Mesenchymal stem cell (in vitro differentiated cells and primary cell): Measurements from ENCODE around the gene ITSN1.
"Not testable (repeated sequence)": the region's sequence is repeated elsewhere in the genome, so short reads cannot be mapped to it uniquely, and the experiment has no call there.

Experiments
- DNase-seq: peaks from one replicate; pipeline ENCODE4 v3.0.0-alpha.2; 2013
- H2AFZ ChIP-seq: one replicate; pipeline ENCODE4 v1.6.1; 2013; ENCODE audit warnings: low read depth, mild to moderate bottlenecking, control low read depth, inconsistent platforms, low read length, moderate library complexity
- H2AK5ac ChIP-seq: 2 replicates; pipeline ENCODE4 v1.6.1; 2013; ENCODE audit warnings: low read length, moderate library complexity, mild to moderate bottlenecking, inconsistent platforms; ENCODE audit not compliant: severe bottlenecking
- H2BK120ac ChIP-seq: one replicate; pipeline ENCODE4 v1.6.1; 2013; ENCODE audit warnings: low read depth, mild to moderate bottlenecking, inconsistent platforms, low read length, moderate library complexity
- H2BK12ac ChIP-seq, 2 experiments: one replicate each; pipeline ENCODE4 v1.6.1; 2013; ENCODE audit warnings: inconsistent platforms in 2 of 2, low read length in 2 of 2, mild to moderate bottlenecking in 2 of 2, moderate library complexity in 2 of 2, control low read depth in 1 of 2
- H2BK15ac ChIP-seq: one replicate; pipeline ENCODE4 v1.6.1; 2013; ENCODE audit warnings: mild to moderate bottlenecking, low read depth, inconsistent platforms; ENCODE audit not compliant: poor library complexity, severe bottlenecking
- H2BK5ac ChIP-seq: 2 replicates; pipeline ENCODE4 v1.6.1; 2013; ENCODE audit warnings: low read depth, mild to moderate bottlenecking, low read length, control low read depth, inconsistent platforms; ENCODE audit not compliant: poor library complexity, severe bottlenecking
- H3K14ac ChIP-seq, 2 experiments: one replicate each; pipeline ENCODE4 v1.6.1; 2013; ENCODE audit warnings: inconsistent platforms in 2 of 2, low read length in 2 of 2, control low read depth in 1 of 2, mild to moderate bottlenecking in 1 of 2, moderate library complexity in 1 of 2
- H3K18ac ChIP-seq, 2 experiments: one replicate each; pipeline ENCODE4 v1.6.1; 2013; ENCODE audit warnings: inconsistent platforms in 2 of 2, low read length in 2 of 2, control low read depth in 1 of 2, low read depth in 1 of 2, mild to moderate bottlenecking in 1 of 2
- H3K23ac ChIP-seq, 2 experiments: one replicate each; pipeline ENCODE4 v1.6.1; 2013; ENCODE audit warnings: inconsistent platforms in 2 of 2, low read length in 2 of 2, mild to moderate bottlenecking in 2 of 2, moderate library complexity in 2 of 2, control low read depth in 1 of 2
- H3K27ac ChIP-seq: 2 replicates; pipeline ENCODE4 v1.5.1; 2013; ENCODE audit warnings: mild to moderate bottlenecking, moderate library complexity, low read length, control low read depth, inconsistent platforms; ENCODE audit not compliant: poor library complexity, severe bottlenecking
- H3K27me3 ChIP-seq, 2 experiments: 2 replicates each; pipeline versions ENCODE4 v1.6.1 to v1.7.0; 2013; ENCODE audit warnings: low read length in 2 of 2, mild to moderate bottlenecking in 2 of 2, moderate library complexity in 2 of 2, control low read depth in 1 of 2, inconsistent platforms in 1 of 2; ENCODE audit not compliant: control insufficient read depth in 1 of 2, insufficient read depth in 1 of 2
- H3K36me3 ChIP-seq, 2 experiments: 2 replicates each; pipeline versions ENCODE4 v1.6.1 to v1.7.0; 2013; ENCODE audit warnings: low read length in 2 of 2, control low read depth in 1 of 2, inconsistent platforms in 1 of 2, low read depth in 1 of 2, mild to moderate bottlenecking in 1 of 2; ENCODE audit not compliant: insufficient read depth in 2 of 2, control insufficient read depth in 1 of 2
- H3K4ac ChIP-seq, 2 experiments: one replicate each; pipeline ENCODE4 v1.6.1; 2013; ENCODE audit warnings: inconsistent platforms in 2 of 2, low read length in 2 of 2, mild to moderate bottlenecking in 2 of 2, moderate library complexity in 2 of 2, control low read depth in 1 of 2, low read depth in 1 of 2
- H3K4me1 ChIP-seq: 2 replicates; pipeline ENCODE4 v1.6.1; 2013; ENCODE audit warnings: low read depth, low read length, control low read depth; ENCODE audit not compliant: control insufficient read depth, insufficient read depth
- H3K4me2 ChIP-seq: 2 replicates; pipeline ENCODE4 v1.6.1; 2013; ENCODE audit warnings: low read length, mild to moderate bottlenecking, inconsistent platforms; ENCODE audit not compliant: poor library complexity, severe bottlenecking
- H3K4me3 ChIP-seq, 2 experiments: 2 replicates each; pipeline versions ENCODE4 v1.5.1 to v1.7.0; 2013; ENCODE audit warnings: low read length in 2 of 2, mild to moderate bottlenecking in 2 of 2, control low read depth in 1 of 2, low read depth in 1 of 2; ENCODE audit not compliant: insufficient read depth in 1 of 2
- H3K79me1 ChIP-seq: replicated peaks from 2 replicates; pipeline ENCODE4 v1.6.1; 2013; ENCODE audit warnings: mild to moderate bottlenecking, control low read depth, low read length, inconsistent platforms; ENCODE audit not compliant: poor library complexity, severe bottlenecking
- H3K9ac ChIP-seq: 2 replicates; pipeline ENCODE4 v1.7.0; 2013; ENCODE audit warnings: mild to moderate bottlenecking, low read length, moderate library complexity
- H3K9me3 ChIP-seq: 2 replicates; pipeline ENCODE4 v1.7.0; 2013; ENCODE audit warnings: mild to moderate bottlenecking, low read length; ENCODE audit not compliant: control insufficient read depth
- H4K8ac ChIP-seq: one replicate; pipeline ENCODE4 v1.6.1; 2013; ENCODE audit warnings: inconsistent platforms, mild to moderate bottlenecking, low read length, moderate library complexity
- H4K91ac ChIP-seq: one replicate; pipeline ENCODE4 v1.6.1; 2013; ENCODE audit warnings: mild to moderate bottlenecking, low read length, inconsistent platforms
- WGBS: methylation state at CpG from one replicate; pipeline ENCODE4 v1.1.7; 2013; ENCODE audit warnings: mixed read lengths; 5-methylcytosine and 5-hydroxymethylcytosine counted together

The ITSN1 gene

GRCh38 chr21:33924079-33924765 is 281.9 kb downstream of the ITSN1 start:
- no peak overlapping the region for H4K91ac ChIP-seq
- H3K27ac ChIP-seq = peak overlapping the region; percentile 76
- no peaks in the 10 kb centered on the region for H3K79me1 ChIP-seq
- no peak overlapping the region for H3K4ac ChIP-seq
- H2BK120ac ChIP-seq = no peak overlapping the region
- H3K14ac ChIP-seq = no peak overlapping the region
- no peaks in the 10 kb centered on the region for H3K9me3 ChIP-seq
- H4K8ac ChIP-seq = peak overlapping the region; percentile 38
- H2BK15ac ChIP-seq = peak overlapping the region; percentile 40
- peak overlapping the region; percentile 56 for H3K9ac ChIP-seq
- H3K36me3 ChIP-seq = no peaks in the 10 kb centered on the region
- H3K4me3 ChIP-seq = no peak overlapping the region
- DNase-seq = peak; percentile 77
- H2AFZ ChIP-seq = no peak overlapping the region
- no peak overlapping the region for H3K18ac ChIP-seq
- 32% methylated on average over 13 of the region's 13 CpGs for WGBS
- H3K4me1 ChIP-seq = peaks cover 8% of the 10 kb centered on the region
- H3K23ac ChIP-seq = no peak overlapping the region
- no peak overlapping the region for H2BK5ac ChIP-seq
- peak overlapping the region; percentile 3 for H3K4me2 ChIP-seq
- H2BK12ac ChIP-seq = peak overlapping the region in 1 of 2 experiments; percentile 63
- no peak overlapping the region for H2AK5ac ChIP-seq
- no peaks in the 10 kb centered on the region for H3K27me3 ChIP-seq

- Histone ChIP-seq H3K14ac (no peak overlapping the region), H3K36me3 (no peaks in the 10 kb centered on the region), H2BK5ac (no peak overlapping the region), H2BK12ac (peak overlapping the region in 1 of 2 experiments; percentile 47), H3K27ac (peak overlapping the region; percentile 38), H2AFZ (no peak overlapping the region), H2BK15ac (no peak overlapping the region), H2BK120ac (no peak overlapping the region), H3K9ac (peak overlapping the region; percentile 56), H3K9me3 (no peaks in the 10 kb centered on the region), H3K27me3 (no peaks in the 10 kb centered on the region), H4K91ac (peak overlapping the region; percentile 48), H2AK5ac (no peak overlapping the region), H3K4me1 (peaks cover 8% of the 10 kb centered on the region), H3K18ac (no peak overlapping the region), H3K79me1 (no peaks in the 10 kb centered on the region), H4K8ac (peak overlapping the region; percentile 76), H3K4ac (no peak overlapping the region), H3K4me2 (no peak overlapping the region), H3K23ac (no peak overlapping the region), H3K4me3 (no peak overlapping the region)
- DNase-seq = no peak
- 86% methylated on average over 3 of the region's 3 CpGs for WGBS
Observed at GRCh38 chr21:33924766-33925100, 282.4 kb downstream of the ITSN1 start.

- DNase-seq, H2AFZ ChIP-seq, H3K9ac ChIP-seq, H3K4me3 ChIP-seq, H2BK12ac ChIP-seq, H2BK120ac ChIP-seq, H3K4me2 ChIP-seq, H3K36me3 ChIP-seq, H3K4me1 ChIP-seq, H2BK5ac ChIP-seq, H3K27me3 ChIP-seq, H3K4ac ChIP-seq, H3K9me3 ChIP-seq, H4K8ac ChIP-seq, H3K79me1 ChIP-seq, H4K91ac ChIP-seq, H2AK5ac ChIP-seq, H2BK15ac ChIP-seq, H3K18ac ChIP-seq, H3K14ac ChIP-seq, H3K27ac ChIP-seq, H3K23ac ChIP-seq: not testable (repeated sequence)
- no CpG with 5 or more reads among the region's 2 CpGs for WGBS
Observed at GRCh38 chr21:33926248-33926647, 283.9 kb downstream of the ITSN1 start.

GRCh38 chr21:33931052-33931798 is 288.9 kb downstream of the ITSN1 start:
- H3K36me3 ChIP-seq, H3K9me3 ChIP-seq, H3K27ac ChIP-seq, H3K4me2 ChIP-seq, H3K4me1 ChIP-seq, H2AK5ac ChIP-seq, H2BK15ac ChIP-seq, H3K27me3 ChIP-seq, H2BK5ac ChIP-seq, H3K79me1 ChIP-seq, H3K23ac ChIP-seq, H2AFZ ChIP-seq, H3K14ac ChIP-seq: not testable (repeated sequence)
- peak overlapping the region in 1 of 2 experiments; percentile 97 for H3K4ac ChIP-seq
- WGBS = 68% methylated on average over 8 of the region's 34 CpGs
- peak overlapping the region; percentile 85 for H3K9ac ChIP-seq
- H2BK12ac ChIP-seq = peak overlapping the region in 1 of 2 experiments; percentile 45
- peak overlapping the region; percentile 89 for H4K91ac ChIP-seq
- peak overlapping the region; percentile 98 for H2BK120ac ChIP-seq
- peak overlapping the region in 1 of 2 experiments; percentile 71 for H3K4me3 ChIP-seq
- DNase-seq = peak; percentile 39
- H4K8ac ChIP-seq = peak overlapping the region; percentile 93
- peak overlapping the region; percentile 31 to 99 for H3K18ac ChIP-seq
